NCI-H526 treated with DMSO at 0.1 percent for 48 hours (cell line): ENCODE measurements around the gene C1QB.

Experiments used
- DNase-seq: peaks from one replicate; lab custom pipeline; 2025; lab: John Stamatoyannopoulos, UW

Gene C1QB

DNA sequence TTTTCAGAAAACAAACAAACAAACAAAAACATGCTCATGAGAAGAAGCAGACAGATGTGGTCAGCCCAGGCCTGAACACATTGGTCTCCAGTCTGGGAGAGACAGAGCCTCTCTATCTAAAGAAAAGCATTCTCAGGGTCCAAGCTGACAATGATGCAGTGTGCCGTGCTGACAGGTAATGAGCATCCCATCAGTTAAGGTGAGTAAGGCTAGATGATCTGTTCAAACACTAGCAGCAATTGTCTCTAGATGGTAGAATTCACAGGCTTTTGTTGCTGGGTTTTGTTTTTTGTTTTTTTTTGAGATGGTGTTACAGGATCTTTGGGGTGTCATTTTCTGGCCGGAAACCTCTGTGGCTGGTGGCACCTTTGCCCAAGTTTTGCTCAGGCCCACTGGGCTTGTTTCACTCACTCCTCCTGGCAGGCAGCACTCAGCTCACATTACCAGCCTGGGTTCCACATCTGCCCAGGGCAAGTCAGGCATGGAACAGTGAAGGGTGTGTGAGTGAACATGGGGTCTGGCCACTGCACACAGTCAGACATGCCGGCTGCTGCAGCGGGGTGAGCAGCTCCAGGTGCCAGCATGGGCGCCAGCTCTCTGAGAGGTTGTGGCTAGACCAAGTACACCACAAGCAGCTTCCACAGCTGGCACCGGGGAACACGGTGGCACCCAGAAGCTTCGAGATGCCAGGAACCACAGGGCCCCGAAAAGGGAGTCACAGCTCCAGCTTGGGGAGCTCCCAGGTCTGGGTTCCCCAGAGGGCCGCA is 19.2 kb upstream of the C1QB start:
- no peak for DNase-seq

DNA sequence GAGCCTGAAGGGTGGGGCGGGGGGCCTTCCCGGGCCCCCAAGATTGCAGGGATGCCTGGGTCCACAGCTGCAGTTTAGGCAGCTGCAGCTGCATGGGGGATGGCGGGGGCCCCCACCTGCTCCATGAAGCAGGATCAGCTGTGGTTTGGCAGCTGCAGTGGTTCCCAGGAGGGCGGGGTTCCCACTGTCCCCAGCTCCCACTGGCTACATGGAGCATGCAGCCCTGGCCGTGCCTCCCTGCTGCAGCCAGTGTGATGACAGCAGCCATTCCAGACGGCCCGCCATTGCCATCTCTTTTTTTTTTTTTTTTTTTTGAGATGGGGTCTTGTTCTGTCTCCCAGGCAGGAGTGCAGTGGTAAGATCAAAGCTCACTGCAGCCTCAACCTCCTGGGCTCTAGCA is 17.6 kb upstream of the C1QB start:
- DNase-seq = no peak

DNA sequence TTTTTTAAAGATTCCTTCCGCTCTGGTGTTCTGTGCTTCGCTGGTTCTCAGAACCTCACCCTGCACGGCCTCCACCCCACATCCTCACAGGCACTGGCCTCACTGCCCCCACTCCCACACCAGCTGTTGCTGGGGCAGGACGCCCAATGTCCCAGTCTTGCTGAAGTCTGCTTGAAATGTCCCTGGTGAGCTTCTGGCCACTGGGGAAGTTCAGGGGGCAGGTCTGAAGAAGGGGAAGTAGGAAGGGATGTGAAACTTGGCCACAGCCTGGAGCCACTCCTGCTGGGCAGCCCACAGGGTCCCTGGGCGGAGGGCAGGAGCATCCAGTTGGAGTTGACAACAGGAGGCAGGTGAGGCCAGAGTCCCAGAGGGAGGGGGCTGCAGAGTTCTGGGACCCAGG is 16.7 kb upstream of the C1QB start, which contains the start of gene C1QA:
Gene C1QA, plus strand, starts transcription at position 276 of the 400 bp plus-strand sequence. CDS start 989 bp downstream, outside the sequence.
- no peak for DNase-seq

DNA sequence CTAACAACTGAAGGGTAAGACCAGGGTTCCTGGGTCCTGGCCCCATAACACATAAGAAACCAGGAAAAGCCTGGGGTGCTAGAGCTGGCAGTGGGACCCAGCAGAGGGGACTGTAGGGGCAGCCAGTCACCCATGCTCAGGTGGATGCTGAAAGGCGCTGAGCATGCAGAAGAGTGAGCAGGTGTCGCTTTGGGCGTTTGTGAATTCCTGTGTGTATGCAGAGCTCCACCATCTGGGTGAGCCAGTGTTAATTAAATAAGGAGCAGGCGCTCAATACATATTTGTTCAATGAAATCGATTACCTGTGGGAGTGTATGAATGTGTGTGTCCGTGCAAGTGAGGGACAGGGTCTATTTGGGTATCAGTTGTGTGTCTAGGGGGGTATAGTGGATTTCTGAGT is 16.1 kb upstream of the C1QB start:
- DNase-seq = no peak

DNA sequence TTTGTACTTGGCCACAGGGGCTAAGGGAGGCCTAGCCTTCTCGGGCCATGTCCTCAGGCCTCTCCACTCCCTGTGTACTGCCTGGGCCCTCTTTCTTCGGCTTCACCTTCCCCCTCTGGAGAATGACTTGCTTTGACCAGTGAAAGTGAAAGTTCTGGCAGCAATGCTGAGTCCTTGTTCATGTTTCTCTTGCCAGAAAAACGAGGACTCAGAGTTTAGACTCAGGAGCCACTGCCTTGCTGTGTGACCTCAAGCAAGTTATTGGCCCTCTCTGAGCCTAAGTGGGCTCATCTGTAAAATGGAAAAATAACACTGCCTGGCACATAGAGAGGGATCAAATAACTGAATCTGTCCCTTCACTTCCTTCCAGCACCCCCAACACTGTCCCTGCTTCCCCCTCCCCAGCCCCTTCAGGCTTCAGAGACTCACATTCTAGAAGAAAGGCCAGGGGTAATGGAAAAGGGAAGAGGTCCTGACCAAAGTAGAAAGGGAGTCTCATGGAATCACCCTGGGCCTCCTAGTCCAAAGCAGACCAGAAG is 15.1 kb upstream of the C1QB start:
- no peak for DNase-seq

DNA sequence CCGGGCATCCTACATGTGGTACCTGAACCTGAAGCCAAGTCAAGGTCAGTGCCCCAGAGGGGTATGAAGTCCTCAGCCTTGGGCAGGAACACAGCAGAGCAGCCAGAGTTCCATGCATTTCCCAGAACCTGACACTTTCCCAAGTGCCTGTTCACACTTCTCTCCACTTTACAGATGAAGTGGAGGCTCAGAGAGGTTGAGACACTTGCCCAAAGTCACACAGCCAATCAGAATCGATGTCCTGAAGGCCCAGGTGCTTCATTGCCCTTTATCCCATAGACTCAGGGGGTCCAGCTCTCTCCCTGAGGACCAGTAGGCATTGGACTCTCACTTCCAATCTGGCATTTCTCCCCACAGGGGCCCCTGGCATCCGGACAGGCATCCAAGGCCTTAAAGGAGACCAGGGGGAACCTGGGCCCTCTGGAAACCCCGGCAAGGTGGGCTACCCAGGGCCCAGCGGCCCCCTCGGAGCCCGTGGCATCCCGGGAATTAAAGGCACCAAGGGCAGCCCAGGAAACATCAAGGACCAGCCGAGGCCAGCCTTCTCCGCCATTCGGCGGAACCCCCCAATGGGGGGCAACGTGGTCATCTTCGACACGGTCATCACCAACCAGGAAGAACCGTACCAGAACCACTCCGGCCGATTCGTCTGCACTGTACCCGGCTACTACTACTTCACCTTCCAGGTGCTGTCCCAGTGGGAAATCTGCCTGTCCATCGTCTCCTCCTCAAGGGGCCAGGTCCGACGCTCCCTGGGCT is 14.4 kb upstream of the C1QB start:
- DNase-seq = no peak

DNA sequence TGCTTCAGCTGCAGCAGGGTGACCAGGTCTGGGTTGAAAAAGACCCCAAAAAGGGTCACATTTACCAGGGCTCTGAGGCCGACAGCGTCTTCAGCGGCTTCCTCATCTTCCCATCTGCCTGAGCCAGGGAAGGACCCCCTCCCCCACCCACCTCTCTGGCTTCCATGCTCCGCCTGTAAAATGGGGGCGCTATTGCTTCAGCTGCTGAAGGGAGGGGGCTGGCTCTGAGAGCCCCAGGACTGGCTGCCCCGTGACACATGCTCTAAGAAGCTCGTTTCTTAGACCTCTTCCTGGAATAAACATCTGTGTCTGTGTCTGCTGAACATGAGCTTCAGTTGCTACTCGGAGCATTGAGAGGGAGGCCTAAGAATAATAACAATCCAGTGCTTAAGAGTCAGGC is 13.8 kb upstream of the C1QB start:
- DNase-seq = no peak

DNA sequence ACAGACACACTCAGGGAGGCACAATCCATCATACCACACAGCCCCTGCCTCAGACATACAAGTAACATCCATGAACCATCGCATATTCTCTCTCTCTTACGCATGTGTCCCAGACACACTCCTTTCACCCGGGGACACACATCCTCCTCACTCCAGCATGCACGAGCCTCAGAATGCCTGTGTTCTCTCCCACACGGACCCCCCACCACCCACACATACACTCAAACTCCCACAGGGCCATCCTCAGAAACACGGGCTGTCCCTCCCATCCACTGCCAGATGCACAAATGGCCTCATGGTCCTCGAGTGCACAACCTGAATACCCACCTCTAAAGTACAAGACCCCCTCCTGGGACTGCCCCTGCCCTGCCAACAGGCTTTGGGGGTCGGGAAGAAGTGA is 11.8 kb upstream of the C1QB start:
- DNase-seq = no peak

DNA sequence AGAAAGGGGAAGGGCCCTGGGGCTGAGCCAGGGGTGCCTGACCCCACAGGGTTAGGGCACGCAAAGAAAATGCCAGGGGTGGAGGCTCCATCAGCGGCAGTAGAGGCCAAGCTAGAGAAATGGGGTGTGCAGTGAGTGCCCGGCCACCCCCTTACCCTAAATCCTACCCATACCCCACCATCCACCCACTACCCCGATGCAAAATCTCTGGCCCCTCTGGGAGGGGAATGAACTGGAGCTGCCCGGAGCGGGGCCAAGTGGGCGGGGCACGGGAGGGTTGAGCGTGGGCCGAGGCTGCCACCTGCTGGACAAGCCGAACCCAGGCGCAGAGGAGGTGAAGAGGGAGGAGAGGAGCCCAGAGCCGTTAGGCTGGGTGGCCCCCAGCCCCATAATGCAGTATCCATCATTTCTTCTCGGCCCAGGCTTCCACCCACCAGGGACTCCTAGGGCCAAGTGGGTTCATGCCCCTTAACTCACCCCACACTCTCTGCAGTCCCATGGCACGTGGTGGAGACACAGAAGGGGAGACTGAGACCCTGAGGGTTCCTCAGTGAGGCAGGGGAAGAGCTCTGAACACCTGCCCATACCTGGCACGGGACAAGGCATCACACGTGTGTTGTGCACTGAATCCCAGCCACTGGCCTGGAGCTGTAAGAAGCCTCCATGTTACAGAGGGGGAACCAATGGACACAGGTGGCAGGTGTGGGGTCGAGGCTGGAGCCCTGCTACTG is 11.0 kb upstream of the C1QB start:
- DNase-seq = no peak

DNA sequence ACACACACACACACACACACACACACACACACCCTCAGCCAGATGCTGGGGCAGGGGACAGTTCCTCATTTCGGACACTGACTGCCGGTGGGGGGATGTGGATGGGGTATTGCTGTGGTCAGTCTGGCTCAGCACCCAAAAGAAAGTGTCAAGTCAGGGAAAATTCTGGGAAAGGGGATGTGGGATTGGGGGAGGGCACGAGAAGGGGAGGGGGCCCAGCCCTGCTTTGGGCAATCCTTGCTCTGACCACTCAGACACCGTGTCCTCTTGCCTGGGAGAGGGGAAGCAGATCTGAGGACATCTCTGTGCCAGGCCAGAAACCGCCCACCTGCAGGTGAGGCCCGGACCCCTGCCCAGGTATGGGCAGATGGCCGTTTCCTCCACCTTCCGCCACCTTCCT is 9.7 kb upstream of the C1QB start, which contains the start of gene C1QC:
Gene C1QC, plus strand, starts transcription at position 253 of the 400 bp plus-strand sequence. CDS start 391 bp downstream, outside the sequence.
- DNase-seq = no peak

DNA sequence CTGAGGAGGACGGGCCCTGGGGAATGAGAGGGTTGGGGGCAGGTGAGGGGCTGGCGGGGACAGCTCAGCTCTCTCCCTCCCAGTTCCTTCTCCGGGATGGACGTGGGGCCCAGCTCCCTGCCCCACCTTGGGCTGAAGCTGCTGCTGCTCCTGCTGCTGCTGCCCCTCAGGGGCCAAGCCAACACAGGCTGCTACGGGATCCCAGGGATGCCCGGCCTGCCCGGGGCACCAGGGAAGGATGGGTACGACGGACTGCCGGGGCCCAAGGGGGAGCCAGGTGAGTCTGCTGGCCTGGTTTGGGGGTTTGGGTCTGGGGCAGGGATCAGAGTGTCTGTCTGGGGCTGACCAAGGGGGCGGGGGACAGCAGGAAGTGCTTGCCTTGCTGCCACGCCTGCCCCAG is 9.1 kb upstream of the C1QB start:
- no peak for DNase-seq

DNA sequence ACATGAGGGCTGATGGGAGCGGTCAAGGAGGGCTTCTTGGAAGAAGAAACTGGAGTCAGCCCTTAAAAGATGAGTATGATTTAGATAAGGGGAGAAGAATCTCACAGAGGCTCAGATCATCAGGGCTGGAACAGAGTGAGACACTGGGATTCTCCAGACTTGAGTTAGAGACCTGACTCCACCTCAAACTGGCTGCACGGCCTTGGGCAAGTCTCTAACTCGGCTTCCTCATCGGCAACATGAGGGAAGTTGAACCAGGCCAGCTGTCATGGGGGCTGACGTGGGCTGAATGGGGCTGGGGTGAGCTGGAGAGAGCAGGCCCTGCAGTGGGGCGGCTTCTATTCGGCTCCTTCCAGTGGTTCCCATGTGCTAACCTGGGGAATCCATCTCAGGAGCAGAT is 7.1 kb upstream of the C1QB start:
- no peak for DNase-seq

DNA sequence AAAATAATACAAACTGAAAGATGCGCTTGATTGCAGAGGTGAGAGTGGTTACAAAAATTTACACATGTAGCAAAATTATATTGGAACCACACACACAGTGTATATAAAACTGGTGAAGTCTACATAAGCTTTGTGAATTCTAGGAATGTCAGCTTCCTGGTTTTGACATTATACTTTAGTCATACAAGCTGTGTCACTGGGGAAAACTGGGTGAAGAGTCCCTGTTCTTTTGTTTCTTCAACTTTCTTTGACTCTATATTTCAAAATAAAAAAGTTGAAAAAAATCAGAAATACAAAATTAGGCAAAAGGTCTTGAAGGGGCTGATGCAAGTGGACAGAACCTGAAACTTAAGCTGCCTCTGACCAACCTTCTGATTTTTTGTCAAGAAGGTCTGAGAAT is 6.7 kb upstream of the C1QB start:
- DNase-seq = no peak

DNA sequence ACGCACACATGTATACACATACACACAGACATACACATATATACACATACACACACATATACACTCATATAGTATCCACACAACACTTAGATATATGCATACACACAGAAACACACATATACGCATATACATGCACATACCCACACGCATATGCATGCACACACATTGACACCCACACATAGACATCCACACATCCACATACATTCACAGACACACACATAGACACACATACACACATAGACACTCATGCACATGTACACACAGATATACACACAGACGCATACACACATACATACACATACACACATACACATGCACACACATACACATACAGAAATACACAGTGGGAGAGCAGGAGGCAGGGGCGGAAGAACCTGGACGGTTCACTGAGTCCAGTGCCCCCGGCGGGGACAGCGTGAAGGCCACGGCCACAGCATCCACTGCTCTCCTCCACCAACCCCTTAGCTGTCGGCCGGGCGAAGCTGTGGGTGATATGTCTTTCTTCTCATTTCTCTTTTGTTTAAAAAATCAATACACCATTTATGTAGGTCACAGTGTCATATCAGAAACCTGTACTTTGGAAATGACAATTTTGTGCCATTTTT is 2.8 kb upstream of the C1QB start:
- no peak for DNase-seq

DNA sequence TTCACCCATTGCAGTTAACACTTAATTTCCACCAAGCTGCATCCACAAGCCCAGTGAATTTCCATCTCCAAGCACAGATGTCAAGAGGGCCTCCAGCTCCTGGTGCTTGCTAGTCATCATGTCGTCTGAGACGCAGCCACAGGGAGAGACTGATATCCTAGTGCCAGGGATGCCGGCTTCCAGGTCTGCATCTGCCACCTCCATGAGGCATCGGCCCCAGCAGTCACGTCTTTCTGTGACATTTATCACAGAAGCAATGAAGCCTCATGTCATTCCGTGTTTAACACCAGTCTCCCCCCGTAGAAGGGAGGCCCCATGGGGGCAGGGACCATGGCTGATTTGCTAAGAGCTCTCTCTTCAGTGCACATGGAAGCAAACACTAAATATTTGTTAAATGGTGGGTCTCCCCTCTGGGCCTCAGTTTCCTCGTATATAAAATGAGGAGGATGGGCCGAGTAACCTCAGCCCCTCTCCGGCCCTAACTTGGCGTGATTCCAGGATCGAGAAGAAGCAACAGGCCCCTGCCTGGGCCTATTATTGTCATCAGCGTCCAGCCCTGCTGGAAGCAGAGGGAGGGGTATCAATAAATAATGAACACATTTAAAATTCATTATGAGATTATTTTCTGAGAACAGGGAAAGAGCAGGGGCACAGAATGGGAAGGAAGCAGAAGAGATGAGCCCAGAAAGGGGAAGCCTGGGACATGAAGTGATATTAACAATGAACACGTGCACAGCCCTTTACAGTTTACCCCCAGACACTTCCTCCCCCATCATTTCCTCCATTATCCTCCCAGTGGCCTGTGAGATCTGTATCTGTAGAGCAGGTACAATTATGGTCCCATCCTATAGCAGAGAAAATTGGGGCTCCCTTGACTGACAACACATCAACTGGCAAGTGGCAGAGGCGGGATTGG is 837 bp upstream of the C1QB start:
- no peak for DNase-seq

DNA sequence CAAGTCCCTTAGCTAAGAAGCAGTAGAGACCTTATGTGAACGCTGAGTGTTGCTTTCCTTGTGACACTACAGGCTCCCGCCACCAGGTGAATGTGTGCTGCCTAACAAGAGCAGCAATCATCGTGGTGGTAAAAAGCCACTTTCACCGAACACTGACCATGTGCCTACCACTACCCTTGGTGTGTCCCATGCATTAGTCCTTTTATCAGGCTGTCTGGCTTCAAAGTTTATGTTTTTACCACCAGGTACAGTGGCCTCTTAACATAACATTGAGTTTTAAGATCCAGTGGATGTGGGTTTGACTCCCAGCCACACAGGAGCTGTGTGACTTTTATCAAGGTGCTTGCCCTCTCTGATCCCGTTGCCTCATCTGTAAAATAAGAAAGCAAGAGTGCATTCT is 1.7 kb downstream of the C1QB start:
- no peak for DNase-seq

DNA sequence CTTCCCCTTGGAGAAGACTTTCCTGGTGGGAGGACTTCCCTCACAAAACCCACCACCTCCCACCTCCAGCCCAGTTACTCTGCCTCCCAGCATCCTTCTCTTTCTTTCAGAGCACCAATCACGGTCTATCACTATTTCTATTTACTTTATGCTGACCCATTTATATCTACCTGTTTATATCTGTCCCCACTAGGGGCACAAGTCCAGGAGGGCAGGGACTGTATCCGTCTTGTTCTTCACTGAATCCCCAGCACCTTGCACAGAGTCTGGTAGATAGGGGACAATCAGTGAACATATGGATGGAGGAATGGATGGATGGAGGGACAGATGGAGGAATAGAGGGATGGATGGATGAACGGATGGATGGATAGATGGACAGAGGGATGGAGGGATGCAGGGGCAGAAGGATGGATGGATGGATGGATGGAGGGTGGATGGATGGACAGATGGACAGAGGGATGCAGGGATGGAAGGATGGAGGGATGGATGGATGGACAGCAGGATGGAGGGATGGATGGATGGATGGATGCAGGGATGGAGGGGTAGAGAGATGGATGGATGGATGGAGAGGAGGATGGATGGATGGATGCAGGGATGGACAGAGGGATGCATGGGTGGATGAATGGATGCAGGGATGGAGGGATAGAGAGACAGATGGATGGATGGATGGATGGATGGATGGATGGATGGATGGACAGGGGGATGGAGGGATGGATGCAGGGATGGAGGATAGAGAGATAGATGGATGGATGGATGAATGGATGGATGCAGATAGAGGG is 5.5 kb downstream of the C1QB start:
- DNase-seq = no peak

DNA sequence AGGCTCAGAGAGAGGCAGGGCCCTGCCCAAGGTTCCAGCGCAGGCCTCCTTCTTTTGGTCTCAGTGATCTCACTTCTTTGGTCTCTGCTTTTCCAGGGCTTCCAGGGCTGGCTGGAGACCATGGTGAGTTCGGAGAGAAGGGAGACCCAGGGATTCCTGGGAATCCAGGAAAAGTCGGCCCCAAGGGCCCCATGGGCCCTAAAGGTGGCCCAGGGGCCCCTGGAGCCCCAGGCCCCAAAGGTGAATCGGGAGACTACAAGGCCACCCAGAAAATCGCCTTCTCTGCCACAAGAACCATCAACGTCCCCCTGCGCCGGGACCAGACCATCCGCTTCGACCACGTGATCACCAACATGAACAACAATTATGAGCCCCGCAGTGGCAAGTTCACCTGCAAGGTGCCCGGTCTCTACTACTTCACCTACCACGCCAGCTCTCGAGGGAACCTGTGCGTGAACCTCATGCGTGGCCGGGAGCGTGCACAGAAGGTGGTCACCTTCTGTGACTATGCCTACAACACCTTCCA is 7.7 kb downstream of the C1QB start:
- no peak for DNase-seq

DNA sequence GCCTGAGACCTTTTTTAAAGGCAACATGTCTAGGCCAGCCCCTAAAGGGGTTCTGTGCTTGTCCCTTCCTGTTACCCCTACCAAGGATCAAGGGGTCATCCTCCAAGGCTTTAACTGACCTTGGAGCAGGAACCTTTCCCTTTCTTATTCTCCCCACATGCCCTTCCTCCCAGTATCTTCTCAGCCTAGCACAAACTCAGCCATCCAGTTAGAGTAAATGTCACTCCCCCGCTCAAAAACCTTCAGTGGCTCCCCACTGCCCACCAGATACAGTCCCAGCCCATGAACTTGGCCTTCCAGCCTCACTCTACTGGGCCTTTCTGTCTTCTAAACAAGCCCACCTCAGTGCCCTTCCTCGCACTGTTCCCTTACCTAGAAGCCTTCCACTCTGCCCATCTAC is 8.8 kb downstream of the C1QB start:
- no peak for DNase-seq

DNA sequence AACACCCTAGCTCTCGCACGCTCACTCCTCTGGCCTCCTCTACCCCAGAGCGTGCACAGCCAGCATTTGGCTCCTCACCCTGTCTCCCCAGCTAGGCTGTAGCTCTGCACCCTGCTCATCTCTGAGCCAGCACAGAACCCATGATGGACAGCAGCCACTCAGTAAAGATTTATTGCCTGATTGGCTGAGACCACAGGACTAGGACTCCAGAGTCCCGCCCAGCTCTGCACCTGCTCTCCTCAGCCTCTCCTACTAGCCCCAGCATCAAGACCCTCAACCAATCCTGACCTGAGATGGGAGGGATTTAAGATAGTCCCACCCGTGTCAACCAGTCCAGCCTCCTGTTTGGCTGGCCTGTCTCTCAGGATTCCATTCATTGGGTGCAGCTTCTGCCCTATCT is 9.3 kb downstream of the C1QB start:
- peak; percentile 18 for DNase-seq
